HG03159 (cell line): Measurements from ENCODE around the gene RHOBTB3.

ENCODE experiments used
- ATAC-seq: cut with Tn5 transposase; IDR thresholded peaks from one replicate; pipeline ENCODE4 v1.9.1; 2021; ENCODE audit warnings: mild to moderate bottlenecking, moderate library complexity; ENCODE audit not compliant: unreplicated experiment

Gene RHOBTB3

GRCh38 chr5:95731571-95732554 lies 727 bp downstream of the RHOBTB3 start:
- ATAC-seq: peak; percentile 30

GRCh38 chr5:95733107-95733665 lies 2.0 kb downstream of the RHOBTB3 start:
- no peak for ATAC-seq

- no peak for ATAC-seq
Measured at GRCh38 chr5:95734187-95734586, 3.1 kb downstream of the RHOBTB3 start.

GRCh38 chr5:95734906-95735305 lies 3.8 kb downstream of the RHOBTB3 start:
- ATAC-seq: no peak

GRCh38 chr5:95735406-95735805 lies 4.3 kb downstream of the RHOBTB3 start:
- no peak for ATAC-seq

- peak; percentile 54 for ATAC-seq
Measured at GRCh38 chr5:95738072-95738471, 6.9 kb downstream of the RHOBTB3 start.

GRCh38 chr5:95738834-95739233 lies 7.7 kb downstream of the RHOBTB3 start:
- no peak for ATAC-seq

- no peak for ATAC-seq
Measured at GRCh38 chr5:95739857-95740256, 8.7 kb downstream of the RHOBTB3 start.

- ATAC-seq: no peak
Measured at GRCh38 chr5:95741458-95741857, 10.3 kb downstream of the RHOBTB3 start.

- no peak for ATAC-seq
Measured at GRCh38 chr5:95743232-95743631, 12.1 kb downstream of the RHOBTB3 start.

- no peak for ATAC-seq
Measured at GRCh38 chr5:95743877-95744276, 12.7 kb downstream of the RHOBTB3 start.

- ATAC-seq: no peak
Measured at GRCh38 chr5:95746194-95746593, 15.1 kb downstream of the RHOBTB3 start.

- ATAC-seq: no peak
Measured at GRCh38 chr5:95746722-95747679, 15.9 kb downstream of the RHOBTB3 start.

- ATAC-seq: no peak
Measured at GRCh38 chr5:95748133-95748532, 17.0 kb downstream of the RHOBTB3 start.

GRCh38 chr5:95754545-95754944 lies 23.4 kb downstream of the RHOBTB3 start:
- ATAC-seq: no peak

GRCh38 chr5:95759005-95759404 lies 27.9 kb downstream of the RHOBTB3 start:
- ATAC-seq: no peak

- no peak for ATAC-seq
Measured at GRCh38 chr5:95759634-95760033, 28.5 kb downstream of the RHOBTB3 start.

GRCh38 chr5:95760273-95761191 lies 29.4 kb downstream of the RHOBTB3 start:
- peak; percentile 92 for ATAC-seq

GRCh38 chr5:95761771-95762651 lies 30.9 kb downstream of the RHOBTB3 start:
- ATAC-seq: no peak
